ENCODE measurements around the gene CSH2. TPM values are rescaled to one million over a fixed set of nuclear protein-coding genes. Genes with fewer than 3 reads are reported as not detected.
"Not testable (repeated sequence)": the region's sequence is repeated elsewhere in the genome, so short reads cannot be mapped to it uniquely, and the experiment has no call there.

The CSH2 gene
- total RNA-seq, 1 donor from 2014 or later: not detected

DNA sequence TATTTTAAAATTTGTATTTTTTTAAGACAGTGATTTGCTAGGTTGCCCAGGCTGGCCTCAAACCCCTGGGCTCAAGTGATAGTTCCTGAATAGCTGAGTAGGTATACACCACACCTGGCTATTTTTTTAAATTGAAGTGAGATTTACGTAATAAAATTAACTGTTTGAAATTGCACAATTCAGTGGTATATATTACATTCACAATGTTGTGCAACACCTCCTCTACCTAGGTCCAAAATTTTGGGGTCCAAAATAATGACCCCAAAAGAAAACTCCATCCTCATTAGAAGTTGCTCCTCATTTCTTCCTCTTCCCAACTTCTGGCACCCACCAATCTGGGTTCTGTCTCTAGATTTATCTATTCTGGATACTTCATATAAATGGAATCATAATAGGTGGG lies 28.0 kb downstream of the CSH2 start:
- Mint-ChIP-seq H3K27me3 (ENCODE audit: insufficient read depth, low read depth) (peaks cover 12% of the 10 kb centered on the region), H3K4me1 (peaks cover 20% of the 10 kb centered on the region), H3K4me3 (no peak overlapping the region)

GRCh38 chr17:63843910-63844677 lies 29.4 kb downstream of the CSH2 start:
- Histone ChIP-seq H3K9ac (no peak overlapping the region), H3K4me3 (no peak overlapping the region), H3K27ac (no peak overlapping the region), H3K9me3 (ENCODE audit: low read depth) (no peaks in the 10 kb centered on the region), H3K4me1 (peaks cover 14% of the 10 kb centered on the region), H4K20me1 (ENCODE audit: low read depth) (peaks cover 19% of the 10 kb centered on the region), H3K36me3 (no peaks in the 10 kb centered on the region), H2AFZ (replicated peaks) (no peak overlapping the region), H3F3A (ENCODE audit: low read depth) (peaks cover 24% of the 10 kb centered on the region), H3K79me2 (ENCODE audit: low read depth) (peaks cover 28% of the 10 kb centered on the region), H3K27me3 (peaks cover 50% of the 10 kb centered on the region), H3K4me2 (peak overlapping the region; percentile 70)
- peaks cover 8% of the 10 kb centered on the region for H3K9me3 Mint-ChIP-seq
- no peaks in the 10 kb centered on the region for H3K36me3 Mint-ChIP-seq
- peak overlapping the region; percentile 86 for H3K4me3 Mint-ChIP-seq
- peaks cover 23% of the 10 kb centered on the region for H3K4me1 Mint-ChIP-seq
- no peak for DNase-seq (ENCODE audit: low spot score)
- H3K27me3 Mint-ChIP-seq (ENCODE audit: insufficient read depth, low read depth): peaks cover 6% of the 10 kb centered on the region
- no peak overlapping the region for H3K27ac Mint-ChIP-seq
- TF ChIP-seq EZH2phosphoT487 (IDR thresholded peaks at IDR 0.05) (no peak), CTCF (IDR thresholded peaks at IDR 0.05) (no peak), EZH2 (IDR thresholded peaks at IDR 0.05) (no peak)

More for the DNA sequence above, 28.0 kb downstream of the CSH2 start:
- H3K79me2 ChIP-seq (ENCODE audit: low read depth): peaks cover 14% of the 10 kb centered on the region
- peaks cover 7% of the 10 kb centered on the region for H3K4me1 ChIP-seq
- no peak overlapping the region for H2AFZ ChIP-seq (replicated peaks)
- H3K27ac ChIP-seq: no peak overlapping the region
- H3K9me3 ChIP-seq (ENCODE audit: low read depth): no peaks in the 10 kb centered on the region
- H3K4me2 ChIP-seq: no peak overlapping the region
- TF ChIP-seq CTCF (IDR thresholded peaks at IDR 0.05) (no peak), EZH2phosphoT487 (IDR thresholded peaks at IDR 0.05) (no peak), EZH2 (IDR thresholded peaks at IDR 0.05) (no peak)
- peaks cover 10% of the 10 kb centered on the region for H3K9me3 Mint-ChIP-seq
- peaks cover 59% of the 10 kb centered on the region for H3K27me3 ChIP-seq
- H3K27ac Mint-ChIP-seq: no peak overlapping the region
- H4K20me1 ChIP-seq (ENCODE audit: low read depth): peaks cover 13% of the 10 kb centered on the region
- H3K9ac ChIP-seq: no peak overlapping the region
- peaks cover 23% of the 10 kb centered on the region for H3F3A ChIP-seq (ENCODE audit: low read depth)
- no peak overlapping the region for H3K4me3 ChIP-seq
- no peak for DNase-seq (ENCODE audit: low spot score)
- no peaks in the 10 kb centered on the region for H3K36me3 ChIP-seq
- no peaks in the 10 kb centered on the region for H3K36me3 Mint-ChIP-seq

DNA sequence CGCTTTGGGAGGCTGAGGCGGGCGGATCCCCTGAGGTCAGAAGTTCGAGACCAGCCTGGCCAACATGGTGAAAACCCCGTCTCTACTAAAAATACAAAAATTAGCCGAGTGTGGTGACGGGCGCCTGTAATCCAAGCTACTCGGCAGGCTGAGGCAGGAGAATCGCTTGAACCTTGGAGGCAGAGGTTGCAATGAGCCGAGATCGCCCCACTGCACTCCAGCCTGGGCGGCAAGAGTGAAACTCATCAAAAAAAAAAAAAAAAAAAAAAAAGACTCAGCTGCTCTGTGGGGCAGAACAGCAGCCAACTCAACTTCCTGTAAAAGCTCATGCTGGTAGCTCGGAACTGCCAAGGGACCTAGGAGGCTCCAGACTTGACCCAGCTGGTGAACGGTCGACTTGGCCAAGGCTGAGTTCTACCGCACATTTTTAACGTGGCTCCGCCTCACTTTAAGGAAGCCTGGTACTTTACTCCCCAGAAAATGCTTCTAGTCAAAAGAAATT lies 30.0 kb downstream of the CSH2 start:
- not testable (repeated sequence) for H3K27ac ChIP-seq; H3K9me3 Mint-ChIP-seq; H3K9me3 ChIP-seq (ENCODE audit: low read depth); DNase-seq (ENCODE audit: low spot score); H3K27me3 Mint-ChIP-seq (ENCODE audit: insufficient read depth, low read depth); H3K27ac Mint-ChIP-seq; H3K9ac ChIP-seq; H3K36me3 ChIP-seq; H3K36me3 Mint-ChIP-seq
- peaks cover 44% of the 10 kb centered on the region for H3K27me3 ChIP-seq
- peak overlapping the region; percentile 56 for H3K4me3 ChIP-seq
- peaks cover 19% of the 10 kb centered on the region for H4K20me1 ChIP-seq (ENCODE audit: low read depth)
- H3K4me3 Mint-ChIP-seq: peak overlapping the region; percentile 86
- H3F3A ChIP-seq (ENCODE audit: low read depth): peaks cover 29% of the 10 kb centered on the region
- H3K4me2 ChIP-seq: peak overlapping the region; percentile 70
- peaks cover 26% of the 10 kb centered on the region for H3K4me1 Mint-ChIP-seq
- peaks cover 35% of the 10 kb centered on the region for H3K79me2 ChIP-seq (ENCODE audit: low read depth)
- peaks cover 20% of the 10 kb centered on the region for H3K4me1 ChIP-seq
- H2AFZ ChIP-seq (replicated peaks): peak overlapping the region; percentile 58

Data from neural progenitor cell (in vitro differentiated cells).